Measurements from ENCODE around the gene LCN15.

LCN15 gene

GRCh38 chr9:136710543-136710942 lies 53.8 kb downstream of the LCN15 start:
- H3K4me3 ChIP-seq (ENCODE audit: control insufficient read depth, low read depth, low read length) = no peak overlapping the region
- DNase-seq (ENCODE audit: low read depth) = no peak
- TF ChIP-seq CTCF (conservative IDR thresholded peaks at IDR 0.05; ENCODE audit: control insufficient read depth, insufficient read depth, low read depth, low read length) = no peak

Data from fibroblast of mammary gland (primary cell).